ENCODE measurements around the gene CLDN11.

Gene CLDN11

DNA sequence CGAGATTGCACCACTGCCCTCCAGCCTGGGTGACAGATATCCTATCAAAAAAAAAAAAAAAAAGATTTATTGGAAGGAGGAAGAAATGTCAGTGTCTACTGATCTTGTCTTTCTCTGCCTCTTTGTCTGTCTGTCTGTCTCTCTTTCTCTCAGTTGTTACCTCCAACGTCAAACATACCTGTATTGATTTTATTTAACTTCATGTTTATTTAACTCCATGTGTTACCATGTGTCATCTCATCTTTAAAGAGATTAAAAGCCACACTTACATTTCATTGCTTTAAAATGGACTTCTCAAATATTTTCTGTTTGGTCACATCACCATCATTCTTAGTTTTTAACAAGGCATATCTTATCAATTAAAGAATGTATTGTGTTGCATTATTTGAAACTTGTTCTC is 9.4 kb downstream of the CLDN11 start:
- H3K27ac ChIP-seq: no peak overlapping the region
- TF ChIP-seq CTCF (conservative IDR thresholded peaks at IDR 0.05): no peak

DNA sequence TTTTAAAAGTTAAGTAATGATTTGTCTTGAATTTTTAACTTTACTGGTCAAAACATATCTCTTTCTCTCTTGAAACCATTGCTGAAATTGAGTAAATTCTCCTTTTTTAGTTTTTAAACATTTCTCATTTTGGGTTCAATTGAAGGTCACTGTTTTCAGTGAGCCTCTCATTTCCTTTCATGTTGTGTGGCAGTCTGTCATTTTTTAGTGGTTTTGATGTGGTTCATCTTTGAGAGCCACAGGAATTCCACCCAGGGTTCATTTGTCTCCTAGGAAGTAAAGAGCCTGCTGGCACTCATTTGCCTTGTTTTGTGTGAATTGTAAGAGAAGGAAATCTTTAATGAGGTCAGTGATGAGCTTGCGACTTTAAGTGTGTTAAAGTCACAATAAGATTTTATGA is 10.4 kb downstream of the CLDN11 start:
- H3K27ac ChIP-seq: no peak overlapping the region
- TF ChIP-seq CTCF (conservative IDR thresholded peaks at IDR 0.05): no peak

GRCh38 chr3:170431054-170431453 is 12.4 kb downstream of the CLDN11 start:
- no peak for TF ChIP-seq CTCF (conservative IDR thresholded peaks at IDR 0.05)
- H3K27ac ChIP-seq: no peak overlapping the region

DNA sequence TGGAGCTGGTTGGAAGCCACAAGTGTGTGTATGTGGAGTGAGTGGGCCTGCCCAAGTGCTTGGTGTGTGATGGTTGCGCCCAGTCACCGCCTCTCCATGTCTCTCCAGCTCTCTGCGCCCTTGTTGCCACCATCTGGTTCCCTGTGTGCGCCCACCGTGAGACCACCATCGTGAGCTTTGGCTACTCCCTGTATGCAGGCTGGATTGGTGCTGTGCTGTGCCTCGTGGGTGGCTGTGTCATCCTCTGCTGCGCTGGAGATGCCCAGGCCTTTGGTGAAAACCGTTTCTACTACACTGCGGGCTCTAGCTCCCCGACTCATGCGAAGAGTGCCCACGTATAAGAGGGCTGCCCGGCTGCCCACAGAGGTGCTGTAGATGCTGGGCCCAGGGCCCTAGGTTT is 13.7 kb downstream of the CLDN11 start:
- TF ChIP-seq CTCF (conservative IDR thresholded peaks at IDR 0.05): no peak
- no peak overlapping the region for H3K27ac ChIP-seq

DNA sequence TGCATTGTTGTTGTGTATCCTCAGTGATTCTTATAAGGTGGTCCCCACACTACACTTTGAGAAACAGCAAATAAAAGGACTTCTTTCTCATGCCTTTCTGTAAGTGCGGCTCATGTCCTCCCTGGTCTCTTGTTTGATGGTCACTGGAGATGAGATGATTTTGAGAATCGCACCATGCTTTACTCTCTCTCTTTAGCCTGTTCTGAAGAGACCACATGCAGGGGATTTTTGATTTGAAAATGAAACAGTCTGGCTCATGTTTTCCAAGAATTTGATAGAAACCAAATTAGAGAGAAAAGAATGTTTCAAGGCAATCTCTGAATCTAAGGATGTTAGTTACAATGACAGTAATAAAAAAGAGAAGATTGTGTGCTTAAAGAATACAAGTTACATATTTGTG is 18.0 kb downstream of the CLDN11 start:
- TF ChIP-seq CTCF (conservative IDR thresholded peaks at IDR 0.05): no peak
- no peak overlapping the region for H3K27ac ChIP-seq

- no peak for TF ChIP-seq CTCF (conservative IDR thresholded peaks at IDR 0.05)
- H3K27ac ChIP-seq: no peak overlapping the region
Measured at GRCh38 chr3:170437176-170437575, 18.5 kb downstream of the CLDN11 start.

DNA sequence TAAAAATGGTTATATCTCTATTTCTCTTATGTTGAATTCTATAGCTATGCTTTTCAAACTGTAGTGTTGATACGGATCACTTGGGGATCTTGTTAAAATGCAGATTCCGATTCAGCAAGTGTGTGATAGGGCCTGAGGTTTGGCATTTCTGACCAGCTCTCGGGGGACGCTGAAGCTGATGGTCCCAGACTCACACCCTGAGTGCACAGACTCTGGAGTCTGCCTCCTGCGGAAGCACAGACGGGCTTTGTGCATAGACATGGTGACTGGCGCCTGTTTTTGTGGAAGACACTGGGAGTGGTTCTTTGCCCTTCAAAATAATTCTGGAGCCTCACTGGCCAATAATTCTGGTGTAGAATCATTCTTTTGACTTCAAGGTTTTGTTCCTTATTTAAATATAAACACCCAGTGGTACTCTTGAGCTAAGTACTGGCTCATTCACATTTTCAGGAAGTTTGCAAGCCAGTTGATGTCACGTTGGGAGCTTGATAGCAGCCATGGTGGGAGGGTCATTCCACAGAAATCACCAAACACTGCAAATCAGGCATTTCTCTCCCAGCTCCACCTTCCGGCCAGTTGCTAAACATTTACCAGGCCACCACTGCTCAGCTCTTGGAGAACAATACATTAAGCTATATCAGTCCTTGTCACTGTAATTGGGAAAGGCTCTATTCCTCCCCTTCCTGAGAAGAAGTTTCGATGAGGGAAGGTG is 19.2 kb downstream of the CLDN11 start:
- TF ChIP-seq CTCF (conservative IDR thresholded peaks at IDR 0.05): no peak
- no peak overlapping the region for H3K27ac ChIP-seq

Measured in VCaP (cell line).